COLO668 (cell line): Measurements from ENCODE around the gene MMP23B.
"Not testable (repeated sequence)": the region's sequence is repeated elsewhere in the genome, so short reads cannot be mapped to it uniquely, and the experiment has no call there.

Source experiments
- DNase-seq: peaks from one replicate; lab custom pipeline; 2025; ENCODE audit not compliant: unreplicated experiment; lab: John Stamatoyannopoulos, UW

MMP23B gene

GRCh38 chr1:1630191-1630964 is 1.6 kb upstream of the MMP23B start:
- no peak for DNase-seq

- no peak for DNase-seq
Measured at GRCh38 chr1:1630965-1631781, 800 bp upstream of the MMP23B start.

- DNase-seq, result not testable (repeated sequence)
Measured at GRCh38 chr1:1633409-1633808, 1.4 kb downstream of the MMP23B start.

GRCh38 chr1:1634613-1635012 is 2.6 kb downstream of the MMP23B start:
- DNase-seq, result not testable (repeated sequence)

- DNase-seq, result not testable (repeated sequence)
Measured at GRCh38 chr1:1636621-1637478, 4.9 kb downstream of the MMP23B start.

GRCh38 chr1:1637479-1637875 is 5.5 kb downstream of the MMP23B start:
- DNase-seq, result not testable (repeated sequence)

GRCh38 chr1:1638528-1638927 is 6.6 kb downstream of the MMP23B start:
- not testable (repeated sequence) for DNase-seq

GRCh38 chr1:1639368-1639767 is 7.4 kb downstream of the MMP23B start:
- not testable (repeated sequence) for DNase-seq

- not testable (repeated sequence) for DNase-seq
Measured at GRCh38 chr1:1640081-1640480, 8.1 kb downstream of the MMP23B start.

GRCh38 chr1:1640711-1641461 is 8.9 kb downstream of the MMP23B start:
- not testable (repeated sequence) for DNase-seq

- DNase-seq, result not testable (repeated sequence)
Measured at GRCh38 chr1:1646326-1646725, 14.4 kb downstream of the MMP23B start.

GRCh38 chr1:1647567-1648241 is 15.7 kb downstream of the MMP23B start:
- not testable (repeated sequence) for DNase-seq

GRCh38 chr1:1648265-1648664 is 16.3 kb downstream of the MMP23B start:
- not testable (repeated sequence) for DNase-seq

- peak; percentile 97 for DNase-seq
Measured at GRCh38 chr1:1658583-1659549, 26.9 kb downstream of the MMP23B start, which contains the start of gene CDK11B. Gene CDK11B (minus strand): TSS chr1:1659004. CDS start chr1:1657485, 1,519 bp downstream.

GRCh38 chr1:1662392-1662791 is 30.4 kb downstream of the MMP23B start:
- not testable (repeated sequence) for DNase-seq

GRCh38 chr1:1662830-1663560 is 31.0 kb downstream of the MMP23B start:
- not testable (repeated sequence) for DNase-seq

- DNase-seq, result not testable (repeated sequence)
Measured at GRCh38 chr1:1664318-1664717, 32.3 kb downstream of the MMP23B start.
